ENCODE data around the gene POLD1.

DNA sequence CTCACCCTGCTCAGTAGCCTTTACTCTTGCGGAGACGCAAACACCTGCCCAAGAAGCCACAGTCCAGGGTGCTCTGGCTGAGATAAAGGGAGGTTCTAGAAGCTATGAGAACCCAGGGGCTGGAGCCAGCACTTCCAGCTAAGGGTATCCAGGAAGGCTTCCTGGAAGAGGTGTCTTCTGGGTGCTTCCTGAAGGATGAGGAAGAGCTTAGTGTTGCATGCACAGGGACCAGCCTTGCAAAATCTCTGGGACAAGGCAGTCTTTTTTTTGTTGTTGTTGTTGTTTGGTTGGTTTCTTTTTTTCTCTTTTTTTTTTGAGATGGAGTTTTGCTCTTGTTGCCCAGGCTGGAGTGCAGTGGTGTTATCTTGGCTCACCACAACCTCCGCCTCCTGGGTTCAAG is 69.1 kb downstream of the POLD1 start:
- TF ChIP-seq CTCF (conservative IDR thresholded peaks at IDR 0.05; ENCODE audit: low read length) (no peak), EZH2phosphoT487 (IDR thresholded peaks at IDR 0.05; ENCODE audit: borderline replicate concordance, low read depth, low read length) (no peak)

All from OCI-LY7 (cell line).